Body of pancreas (tissue), 4 donors: Measurements from ENCODE around the gene TSFM.

ENCODE experiments used
- CTCF ChIP-seq, 7 experiments: fragments of 450-650 bp in 4 of 7; fragments of 200-600 bp in 3 of 7; sonication (generic) in 3 of 7; IDR thresholded peaks; one replicate each; pipeline ENCODE4 v1.5.1; 2016 to 2019; ENCODE audit warnings: antibody characterized with exemption in 7 of 7
- POLR2A ChIP-seq, 3 donors: fragments of 450-650 bp; IDR thresholded peaks; one replicate each; pipeline ENCODE4 v1.6.1; 2016; ENCODE audit warnings: antibody characterized with exemption in 3 of 3, mild to moderate bottlenecking in 2 of 3

- no peak for TF ChIP-seq POLR2A (IDR thresholded peaks at IDR 0.05)
- TF ChIP-seq CTCF (IDR thresholded peaks at IDR 0.05), result no peak
These were observed 30.8 kb downstream of the TSFM start for GRCh38 chr12:57813111-57813970.
